K562 (cell line): ENCODE measurements around the gene ARHGEF38.

Experiments used
- CBX2 ChIP-seq: fragments of 200-600 bp; sonication (generic); IDR thresholded peaks from one replicate; pipeline ENCODE4 v1.6.1; 2012; ENCODE audit warnings: mild to moderate bottlenecking, low read length, inconsistent platforms; ENCODE audit not compliant: insufficient read depth, poor library complexity, severe bottlenecking
- CEBPB ChIP-seq: fragments of 450-650 bp; IDR thresholded peaks from 2 replicates; pipeline ENCODE4 v1.6.1; 2016; ENCODE audit warnings: missing genetic modification characterization, missing compliant biosample characterization
- CTCF ChIP-seq, 3 experiments: IDR thresholded peaks in 2 of 3; conservative IDR thresholded peaks in 1 of 3; 2 replicates each; pipeline ENCODE4 v1.5.1; 2011 to 2012; ENCODE audit warnings: low read length in 3 of 3, mild to moderate bottlenecking in 3 of 3, control low read depth in 2 of 3, improper control_type of control experiment in 1 of 3, inconsistent platforms in 1 of 3, low read depth in 1 of 3, mixed read lengths in 1 of 3, moderate library complexity in 1 of 3; ENCODE audit not compliant: insufficient read depth in 2 of 3
- EP300 ChIP-seq: IDR thresholded peaks from 2 replicates; pipeline ENCODE4 v1.6.1; 2012; ENCODE audit warnings: low read length, improper control_type of control experiment
- GATAD2B ChIP-seq: fragments of 450-650 bp; IDR thresholded peaks from 2 replicates; pipeline ENCODE4 v1.6.1; 2017; ENCODE audit warnings: mild to moderate bottlenecking, borderline replicate concordance
- JUNB ChIP-seq: fragments of 450-650 bp; formaldehyde crosslinking; conservative IDR thresholded peaks from 2 replicates; pipeline ENCODE4 v1.4.0; 2020; ENCODE audit warnings: mild to moderate bottlenecking
- KAT2B ChIP-seq: IDR thresholded peaks from one replicate; pipeline ENCODE4 v1.6.1; 2012; ENCODE audit warnings: low read depth, mild to moderate bottlenecking, control low read depth, inconsistent platforms, low read length, moderate library complexity
- NFE2 ChIP-seq: IDR thresholded peaks from 2 replicates; pipeline ENCODE4 v1.6.1; 2014; ENCODE audit warnings: antibody characterized with exemption, low read depth
- PHF21A ChIP-seq: fragments of 450-650 bp; IDR thresholded peaks from 2 replicates; pipeline ENCODE4 v1.6.1; 2017; ENCODE audit warnings: low read depth, borderline replicate concordance
- POLR2A ChIP-seq: fragments of 450-650 bp; conservative IDR thresholded peaks from 2 replicates; pipeline ENCODE4 v1.6.1; 2016
- TCF7L2 ChIP-seq: fragments of 150-350 bp; IDR thresholded peaks from 2 replicates; pipeline ENCODE4 v1.6.1; 2016; ENCODE audit warnings: low read depth, mild to moderate bottlenecking, low read length, moderate library complexity
- ZNF12 ChIP-seq: sonication (generic); formaldehyde crosslinking; IDR thresholded peaks from 2 replicates; pipeline ENCODE4 v1.4.0; 2020; ENCODE audit warnings: mild to moderate bottlenecking, missing genetic modification reagents
- TF ChIP-seq, protein P1 (sequence below): sonication (generic); formaldehyde crosslinking; IDR thresholded peaks from 2 replicates; pipeline ENCODE4 v1.8.0; 2023; ENCODE audit warnings: mild to moderate bottlenecking, missing genetic modification reagents

GRCh38 chr4:105591573-105591972 lies 39.2 kb downstream of the ARHGEF38 start:
- TF ChIP-seq EP300 (no peak), PHF21A (no peak), KAT2B (no peak), CEBPB (tag) (no peak), POLR2A (no peak), JUNB (CRISPR knock-in tag) (no peak), ZNF12 (CRISPR knock-in tag) (no peak), GATAD2B (no peak), NFE2 (no peak), CBX2 (no peak), TCF7L2 (no peak), CTCF (IDR thresholded peaks at IDR 0.05 in 2 of 3, conservative IDR thresholded peaks at IDR 0.05 in 1 of 3; ENCODE audit: insufficient read depth in 2 of 3, low read depth in 1 of 3, low read length in 3 of 3) (no peak)
- TF ChIP-seq, protein P1, sequence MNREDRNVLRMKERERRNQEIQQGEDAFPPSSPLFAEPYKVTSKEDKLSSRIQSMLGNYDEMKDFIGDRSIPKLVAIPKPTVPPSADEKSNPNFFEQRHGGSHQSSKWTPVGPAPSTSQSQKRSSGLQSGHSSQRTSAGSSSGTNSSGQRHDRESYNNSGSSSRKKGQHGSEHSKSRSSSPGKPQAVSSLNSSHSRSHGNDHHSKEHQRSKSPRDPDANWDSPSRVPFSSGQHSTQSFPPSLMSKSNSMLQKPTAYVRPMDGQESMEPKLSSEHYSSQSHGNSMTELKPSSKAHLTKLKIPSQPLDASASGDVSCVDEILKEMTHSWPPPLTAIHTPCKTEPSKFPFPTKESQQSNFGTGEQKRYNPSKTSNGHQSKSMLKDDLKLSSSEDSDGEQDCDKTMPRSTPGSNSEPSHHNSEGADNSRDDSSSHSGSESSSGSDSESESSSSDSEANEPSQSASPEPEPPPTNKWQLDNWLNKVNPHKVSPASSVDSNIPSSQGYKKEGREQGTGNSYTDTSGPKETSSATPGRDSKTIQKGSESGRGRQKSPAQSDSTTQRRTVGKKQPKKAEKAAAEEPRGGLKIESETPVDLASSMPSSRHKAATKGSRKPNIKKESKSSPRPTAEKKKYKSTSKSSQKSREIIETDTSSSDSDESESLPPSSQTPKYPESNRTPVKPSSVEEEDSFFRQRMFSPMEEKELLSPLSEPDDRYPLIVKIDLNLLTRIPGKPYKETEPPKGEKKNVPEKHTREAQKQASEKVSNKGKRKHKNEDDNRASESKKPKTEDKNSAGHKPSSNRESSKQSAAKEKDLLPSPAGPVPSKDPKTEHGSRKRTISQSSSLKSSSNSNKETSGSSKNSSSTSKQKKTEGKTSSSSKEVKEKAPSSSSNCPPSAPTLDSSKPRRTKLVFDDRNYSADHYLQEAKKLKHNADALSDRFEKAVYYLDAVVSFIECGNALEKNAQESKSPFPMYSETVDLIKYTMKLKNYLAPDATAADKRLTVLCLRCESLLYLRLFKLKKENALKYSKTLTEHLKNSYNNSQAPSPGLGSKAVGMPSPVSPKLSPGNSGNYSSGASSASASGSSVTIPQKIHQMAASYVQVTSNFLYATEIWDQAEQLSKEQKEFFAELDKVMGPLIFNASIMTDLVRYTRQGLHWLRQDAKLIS (CRISPR knock-in tag), result no peak
